Transverse colon (tissue), 4 donors: ENCODE results near the gene HSD17B8. TPM values are rescaled to one million over a fixed set of nuclear protein-coding genes. Genes with fewer than 3 reads are reported as not detected.

Source experiments
- DNase-seq: peaks from one replicate; pipeline ENCODE4 v3.0.0-alpha.2; 2019
- H3K27ac ChIP-seq, 4 donors: fragments of 200-600 bp; sonication (generic); 2 replicates each; pipeline ENCODE4 v1.5.1; 2016 to 2018; ENCODE audit warnings: inconsistent platforms in 4 of 4
- H3K27me3 ChIP-seq: fragments of 200-600 bp; sonication (generic); 2 replicates; pipeline ENCODE4 v1.5.1; 2017; ENCODE audit warnings: inconsistent platforms
- H3K36me3 ChIP-seq, 4 donors: fragments of 200-600 bp; sonication (generic); 2 replicates each; pipeline ENCODE4 v1.5.1; 2017 to 2019; ENCODE audit warnings: inconsistent platforms in 4 of 4
- H3K4me1 ChIP-seq, 4 donors: fragments of 200-600 bp; sonication (generic); 2 replicates each; pipeline ENCODE4 v1.5.1; 2017 to 2020; ENCODE audit warnings: inconsistent platforms in 4 of 4
- H3K4me3 ChIP-seq, 4 donors: fragments of 200-600 bp; sonication (generic); 1 replicate in 1 of 4; 2 replicates in 3 of 4; pipeline versions ENCODE4 v1.5.1 to v1.6.1; 2017 to 2019; ENCODE audit warnings: inconsistent platforms in 4 of 4
- H3K9me3 ChIP-seq, 2 donors: fragments of 200-600 bp; sonication (generic); 2 replicates each; pipeline ENCODE4 v1.5.1; 2017 to 2019; ENCODE audit warnings: inconsistent platforms in 2 of 2
- CTCF ChIP-seq, 5 experiments: fragments of 200-600 bp in 3 of 5; fragments of 450-650 bp in 2 of 5; sonication (generic) in 3 of 5; IDR thresholded peaks; 1 replicate in 2 of 5; 2 replicates in 3 of 5; pipeline ENCODE4 v1.5.1; 2016 to 2017; ENCODE audit warnings: antibody characterized with exemption in 5 of 5, inconsistent platforms in 3 of 5, mild to moderate bottlenecking in 2 of 5, moderate library complexity in 1 of 5
- EP300 ChIP-seq: sonication (generic); formaldehyde crosslinking; IDR thresholded peaks from one replicate; pipeline ENCODE4 v1.6.1; 2017; ENCODE audit warnings: antibody characterized with exemption, low read depth
- POLR2A ChIP-seq: fragments of 450-650 bp; IDR thresholded peaks from one replicate; pipeline ENCODE4 v1.6.1; 2016; ENCODE audit warnings: antibody characterized with exemption, mild to moderate bottlenecking, moderate library complexity
- POLR2AphosphoS5 ChIP-seq, 3 donors: sonication (generic); formaldehyde crosslinking; IDR thresholded peaks; one replicate each; pipeline ENCODE4 v1.6.1; 2016; ENCODE audit warnings: antibody characterized with exemption in 3 of 3
- WGBS, 2 donors: methylation state at CpG; one replicate each; pipeline ENCODE4 v1.1.5; 2018; ENCODE audit warnings: low coverage in 1 of 2; 5-methylcytosine and 5-hydroxymethylcytosine counted together
- in situ Hi-C, 4 donors: fragments of 200-750 bp; cut with MboI; loops; one replicate each; pipeline versions ENCODE4 v1.15.0 to v1.15.1; 2017; ENCODE audit warnings: low sequenced_read_pairs in 3 of 4, low pct_ligation_motif_present in 1 of 4, low pct_unique_long_range_greater_than_20kb in 1 of 4
- intact Hi-C: fragments of 100-400 bp; cut with DNase I; formaldehyde crosslinking; loops from one replicate; pipeline ENCODE4 v1.15.1; 2023; ENCODE audit warnings: low total_unique reads
- total RNA-seq, 4 donors: library from RNA; depleted of rRNA; stranded (reverse); fragments of >200 nt; gene quantifications; one replicate each; pipeline ENCODE4 v1.1.0, GENCODE V29; 2016

The HSD17B8 gene
- total RNA-seq, 4 donors from 2014 or later: 34.3 to 65.7 (median 43.1) TPM

GRCh38 chr6:33241968-33242367 lies 37.5 kb downstream of the HSD17B8 start:
- Histone ChIP-seq H3K9me3 (no peaks in the 10 kb centered on the region), H3K36me3 (no peaks in the 10 kb centered on the region), H3K27me3 (peaks cover 30% of the 10 kb centered on the region), H3K27ac (no peak overlapping the region), H3K4me1 (no peaks in the 10 kb centered on the region), H3K4me3 (no peak overlapping the region)
- DNase-seq: no peak
- WGBS, 2 donors: 26 to 37% methylated on average over 3 of the region's 3 CpGs
- in situ Hi-C loops (loop anchor here (10.0 to 25.0 kb wide), 4 partner anchors 77 to 230 kb away; partner anchors contain the start of gene HLA-DOA (in 1 of the 4)), intact Hi-C loops (loop anchor here (10.0 kb wide), 2 partner anchors 77 to 227 kb away; no protein-coding TSS in a partner anchor)
- TF ChIP-seq CTCF (IDR thresholded peaks at IDR 0.05) (no peak), EP300 (no peak), POLR2AphosphoS5 (IDR thresholded peaks at IDR 0.05) (no peak), POLR2A (no peak)

- no peaks in the 10 kb centered on the region for H3K36me3 ChIP-seq
- no peak for DNase-seq
Observed at GRCh38 chr6:33243476-33243875, 39.0 kb downstream of the HSD17B8 start.

GRCh38 chr6:33247977-33248642 lies 43.7 kb downstream of the HSD17B8 start:
- H3K36me3 ChIP-seq: no peaks in the 10 kb centered on the region
- H3K9me3 ChIP-seq: no peaks in the 10 kb centered on the region
- in situ Hi-C loops (loop anchor here (5.0 to 25.0 kb wide), 5 partner anchors 83 to 236 kb away; partner anchors contain the start of gene HLA-DOA (in 1 of the 4)), intact Hi-C loops (loop anchor here (5.0 to 10.0 kb wide), 3 partner anchors 83 to 233 kb away; no protein-coding TSS in a partner anchor)
- DNase-seq: peak; percentile 94
- H3K27ac ChIP-seq: peak overlapping the region; percentile 88 to 93 (median 92)
- H3K4me1 ChIP-seq: peaks cover 12 to 27% (median 24%) of the 10 kb centered on the region in 4 donors
- TF ChIP-seq CTCF (IDR thresholded peaks at IDR 0.05) (peak; percentile 96 to 98 (median 97)), EP300 (no peak)
- 6 to 22% methylated on average over 4 to 26 of the region's 28 CpGs for WGBS, 2 donors
- H3K4me3 ChIP-seq: peak overlapping the region in 3 of 4 donors; percentile 34 to 60 (median 42)
- H3K27me3 ChIP-seq: peaks cover 4% of the 10 kb centered on the region

More at GRCh38 chr6:33243476-33243875, 39.0 kb downstream of the HSD17B8 start:
- no peak overlapping the region for H3K27ac ChIP-seq
- TF ChIP-seq CTCF (IDR thresholded peaks at IDR 0.05): no peak
- TF ChIP-seq POLR2A: no peak
- no peak for TF ChIP-seq EP300
- TF ChIP-seq POLR2AphosphoS5 (IDR thresholded peaks at IDR 0.05): no peak
- H3K4me1 ChIP-seq: peaks cover 0 to 10% (median 7%) of the 10 kb centered on the region in 4 donors
- intact Hi-C loops: loop anchor here (10.0 kb wide), 2 partner anchors 79 to 229 kb away; no protein-coding TSS in a partner anchor
- in situ Hi-C loops: loop anchor here (10.0 to 25.0 kb wide), 4 partner anchors 79 to 231 kb away; partner anchors contain the start of gene HLA-DOA (in 1 of the 4)
- WGBS, 2 donors: 33 to 35% methylated on average over 1 of the region's 1 CpG
- no peaks in the 10 kb centered on the region for H3K9me3 ChIP-seq
- no peak overlapping the region for H3K4me3 ChIP-seq
- peaks cover 25% of the 10 kb centered on the region for H3K27me3 ChIP-seq

GRCh38 chr6:33248643-33248931 lies 44.1 kb downstream of the HSD17B8 start:
- WGBS, 2 donors: 1% methylated on average over 18 of the region's 18 CpGs; no CpG with 5 or more reads in 1 of the 2 donors
- no peak for DNase-seq
- no peaks in the 10 kb centered on the region for H3K36me3 ChIP-seq
- H3K4me3 ChIP-seq: peak overlapping the region; percentile 5 to 60 (median 38)
- TF ChIP-seq CTCF (IDR thresholded peaks at IDR 0.05) (peak in 2 of 5 experiments; percentile 22 to 46), POLR2AphosphoS5 (IDR thresholded peaks at IDR 0.05) (no peak)
- peaks cover 4% of the 10 kb centered on the region for H3K27me3 ChIP-seq
- H3K9me3 ChIP-seq: no peaks in the 10 kb centered on the region
- intact Hi-C loops: loop anchor here (5.0 to 10.0 kb wide), 3 partner anchors 84 to 234 kb away; no protein-coding TSS in a partner anchor
- peaks cover 12 to 27% (median 24%) of the 10 kb centered on the region in 4 donors for H3K4me1 ChIP-seq
- in situ Hi-C loops: loop anchor here (5.0 to 25.0 kb wide), 5 partner anchors 84 to 236 kb away; partner anchors contain the start of gene HLA-DOA (in 1 of the 4)
- peak overlapping the region; percentile 88 to 93 (median 92) for H3K27ac ChIP-seq
